ENCODE data around the gene ARL2. TPM values are rescaled to one million over a fixed set of nuclear protein-coding genes. Genes with fewer than 3 reads are reported as not detected.

Gene ARL2
- total and polyA plus RNA-seq, 2 donors (not counting 1 experiment from before 2014, with no cell fraction given), result 99.2 to 138 TPM

DNA sequence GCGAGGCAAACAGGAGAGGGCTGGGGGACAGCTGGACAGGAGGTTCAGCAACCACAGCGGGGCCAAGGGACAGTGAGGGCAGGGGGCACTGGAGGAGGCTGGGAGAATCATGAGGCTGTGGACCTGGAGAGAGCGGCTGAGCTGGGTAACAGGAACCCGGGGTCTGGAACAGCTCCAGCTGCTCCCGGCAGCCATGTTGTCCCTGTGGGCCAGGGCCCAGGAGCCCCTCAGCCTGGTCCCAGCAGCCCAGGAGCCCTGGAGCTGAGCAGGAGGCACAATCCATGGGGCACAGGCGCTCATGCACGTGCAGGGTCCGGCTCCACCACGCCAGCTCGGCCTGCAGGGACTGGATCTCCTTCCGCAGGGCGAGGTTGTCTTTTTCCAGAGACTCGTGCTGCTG lies 24.5 kb upstream of the ARL2 start:
- Histone ChIP-seq H3K27me3 (ENCODE audit: control insufficient read depth, insufficient read depth, low read length) (no peaks in the 10 kb centered on the region), H3K4me3 (replicated peaks in 1 of 4; ENCODE audit: control extremely low read depth in 1 of 4, insufficient read depth in 1 of 4, low read depth in 3 of 4, low read length in 4 of 4) (no peak overlapping the region), H2AFZ (ENCODE audit: low read length) (no peak overlapping the region)

GRCh38 chr11:64990222-64990923 lies 23.6 kb upstream of the ARL2 start:
- Histone ChIP-seq H3K36me3 (ENCODE audit: control insufficient read depth, insufficient read depth, low read length) (no peaks in the 10 kb centered on the region), H4K20me1 (ENCODE audit: control insufficient read depth, extremely low read depth, insufficient read depth, low read length) (no peaks in the 10 kb centered on the region), H3K4me3 (replicated peaks in 1 of 4; ENCODE audit: control extremely low read depth in 1 of 4, insufficient read depth in 1 of 4, low read depth in 3 of 4, low read length in 4 of 4) (no peak overlapping the region), H2AFZ (ENCODE audit: low read length) (peak overlapping the region; percentile 75), H3K27ac (ENCODE audit: insufficient read depth, low read length) (no peak overlapping the region), H3K4me2 (ENCODE audit: extremely low read depth, insufficient read depth, low read length) (no peak overlapping the region), H3K27me3 (ENCODE audit: control insufficient read depth, insufficient read depth, low read length) (no peaks in the 10 kb centered on the region), H3K9me3 (ENCODE audit: control insufficient read depth, insufficient read depth, low read depth, low read length) (no peaks in the 10 kb centered on the region), H3K4me1 (ENCODE audit: control insufficient read depth, extremely low read depth, insufficient read depth, low read length) (peaks cover 3% of the 10 kb centered on the region), H3K9ac (ENCODE audit: insufficient read depth, low read length) (no peak overlapping the region), H3K79me2 (ENCODE audit: control insufficient read depth, insufficient read depth, low read length) (no peaks in the 10 kb centered on the region)
- DNase-seq (ENCODE audit: low read depth in 2 of 2), result peak; percentile 33 to 45
- no peak for TF ChIP-seq EZH2 (IDR thresholded peaks at IDR 0.05; ENCODE audit: low read length, missing control alignments)
- TF ChIP-seq, protein P1, sequence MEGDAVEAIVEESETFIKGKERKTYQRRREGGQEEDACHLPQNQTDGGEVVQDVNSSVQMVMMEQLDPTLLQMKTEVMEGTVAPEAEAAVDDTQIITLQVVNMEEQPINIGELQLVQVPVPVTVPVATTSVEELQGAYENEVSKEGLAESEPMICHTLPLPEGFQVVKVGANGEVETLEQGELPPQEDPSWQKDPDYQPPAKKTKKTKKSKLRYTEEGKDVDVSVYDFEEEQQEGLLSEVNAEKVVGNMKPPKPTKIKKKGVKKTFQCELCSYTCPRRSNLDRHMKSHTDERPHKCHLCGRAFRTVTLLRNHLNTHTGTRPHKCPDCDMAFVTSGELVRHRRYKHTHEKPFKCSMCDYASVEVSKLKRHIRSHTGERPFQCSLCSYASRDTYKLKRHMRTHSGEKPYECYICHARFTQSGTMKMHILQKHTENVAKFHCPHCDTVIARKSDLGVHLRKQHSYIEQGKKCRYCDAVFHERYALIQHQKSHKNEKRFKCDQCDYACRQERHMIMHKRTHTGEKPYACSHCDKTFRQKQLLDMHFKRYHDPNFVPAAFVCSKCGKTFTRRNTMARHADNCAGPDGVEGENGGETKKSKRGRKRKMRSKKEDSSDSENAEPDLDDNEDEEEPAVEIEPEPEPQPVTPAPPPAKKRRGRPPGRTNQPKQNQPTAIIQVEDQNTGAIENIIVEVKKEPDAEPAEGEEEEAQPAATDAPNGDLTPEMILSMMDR (conservative IDR thresholded peaks at IDR 0.05 in 1 of 2, IDR thresholded peaks at IDR 0.05 in 1 of 2; ENCODE audit: low read depth in 1 of 2, low read length in 2 of 2), result no peak

More for the DNA sequence above, 24.5 kb upstream of the ARL2 start:
- TF ChIP-seq EZH2 (IDR thresholded peaks at IDR 0.05; ENCODE audit: low read length, missing control alignments), result no peak
- TF ChIP-seq, protein P1 (conservative IDR thresholded peaks at IDR 0.05 in 1 of 2, IDR thresholded peaks at IDR 0.05 in 1 of 2; ENCODE audit: low read depth in 1 of 2, low read length in 2 of 2), result no peak
- H3K27ac ChIP-seq (ENCODE audit: insufficient read depth, low read length), result no peak overlapping the region
- no peaks in the 10 kb centered on the region for H3K79me2 ChIP-seq (ENCODE audit: control insufficient read depth, insufficient read depth, low read length)
- DNase-seq (ENCODE audit: low read depth in 2 of 2), result no peak
- peaks cover 3% of the 10 kb centered on the region for H3K4me1 ChIP-seq (ENCODE audit: control insufficient read depth, extremely low read depth, insufficient read depth, low read length)
- H3K36me3 ChIP-seq (ENCODE audit: control insufficient read depth, insufficient read depth, low read length), result no peaks in the 10 kb centered on the region
- H4K20me1 ChIP-seq (ENCODE audit: control insufficient read depth, extremely low read depth, insufficient read depth, low read length), result no peaks in the 10 kb centered on the region
- no peaks in the 10 kb centered on the region for H3K9me3 ChIP-seq (ENCODE audit: control insufficient read depth, insufficient read depth, low read depth, low read length)
- no peak overlapping the region for H3K9ac ChIP-seq (ENCODE audit: insufficient read depth, low read length)
- H3K4me2 ChIP-seq (ENCODE audit: extremely low read depth, insufficient read depth, low read length), result no peak overlapping the region

DNA sequence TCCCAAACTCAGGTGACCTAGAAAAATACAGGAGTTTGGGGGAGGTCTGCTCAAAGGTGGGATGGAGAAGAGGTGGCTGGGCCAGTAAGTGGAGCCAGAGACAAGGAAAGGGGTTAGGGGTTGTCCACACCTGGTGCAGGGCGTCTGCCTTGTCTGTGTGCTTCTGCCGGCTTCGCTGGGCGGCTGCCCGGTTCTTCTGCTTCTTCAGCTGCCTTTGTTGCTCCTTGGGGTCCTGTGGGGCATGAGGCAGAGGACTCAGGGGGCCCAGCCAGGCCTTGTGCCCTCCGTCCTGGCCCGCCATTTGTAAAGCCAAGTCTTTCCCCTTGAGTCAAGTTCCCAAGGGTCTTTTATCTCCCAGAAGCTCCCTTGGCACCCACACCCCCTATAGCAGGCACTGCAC lies 19.6 kb upstream of the ARL2 start:
- H3K9ac ChIP-seq (ENCODE audit: insufficient read depth, low read length), result no peak overlapping the region
- H3K27ac ChIP-seq (ENCODE audit: insufficient read depth, low read length), result no peak overlapping the region
- no peak overlapping the region for H3K4me3 ChIP-seq (replicated peaks in 1 of 4; ENCODE audit: control extremely low read depth in 1 of 4, insufficient read depth in 1 of 4, low read depth in 3 of 4, low read length in 4 of 4)
- peaks cover 3% of the 10 kb centered on the region for H3K4me1 ChIP-seq (ENCODE audit: control insufficient read depth, extremely low read depth, insufficient read depth, low read length)
- no peak overlapping the region for H2AFZ ChIP-seq (ENCODE audit: low read length)
- no peak overlapping the region for H3K4me2 ChIP-seq (ENCODE audit: extremely low read depth, insufficient read depth, low read length)
- H3K36me3 ChIP-seq (ENCODE audit: control insufficient read depth, insufficient read depth, low read length), result no peaks in the 10 kb centered on the region
- DNase-seq (ENCODE audit: low read depth in 2 of 2), result no peak
- H3K79me2 ChIP-seq (ENCODE audit: control insufficient read depth, insufficient read depth, low read length), result no peaks in the 10 kb centered on the region
- TF ChIP-seq EZH2 (IDR thresholded peaks at IDR 0.05; ENCODE audit: low read length, missing control alignments), result no peak
- TF ChIP-seq, protein P1 (conservative IDR thresholded peaks at IDR 0.05 in 1 of 2, IDR thresholded peaks at IDR 0.05 in 1 of 2; ENCODE audit: low read depth in 1 of 2, low read length in 2 of 2), result no peak
- no peaks in the 10 kb centered on the region for H3K9me3 ChIP-seq (ENCODE audit: control insufficient read depth, insufficient read depth, low read depth, low read length)
- H4K20me1 ChIP-seq (ENCODE audit: control insufficient read depth, extremely low read depth, insufficient read depth, low read length), result no peaks in the 10 kb centered on the region
- H3K27me3 ChIP-seq (ENCODE audit: control insufficient read depth, insufficient read depth, low read length), result no peaks in the 10 kb centered on the region
